ENCODE results near the gene SUGCT.

DNA sequence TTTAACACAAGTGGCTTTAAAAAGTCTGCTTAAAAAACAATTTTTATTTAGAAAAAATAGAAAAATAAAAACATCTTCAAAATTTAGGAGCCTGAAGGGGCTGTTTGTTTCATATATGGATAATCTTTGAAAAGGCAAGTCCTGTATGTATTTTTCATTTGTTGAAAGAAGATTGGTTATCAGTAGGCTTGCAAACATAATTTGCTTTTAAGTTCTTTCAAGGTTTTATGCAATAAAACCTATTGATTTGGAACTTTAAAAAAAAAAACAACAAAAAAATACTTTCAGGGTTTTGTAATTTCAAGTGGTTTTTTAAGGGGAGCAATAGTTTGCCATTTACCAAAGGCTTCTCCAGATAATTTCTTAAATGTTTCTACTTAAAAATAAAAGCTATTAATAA is 36.0 kb upstream of the SUGCT start:
- TF ChIP-seq, protein P1, sequence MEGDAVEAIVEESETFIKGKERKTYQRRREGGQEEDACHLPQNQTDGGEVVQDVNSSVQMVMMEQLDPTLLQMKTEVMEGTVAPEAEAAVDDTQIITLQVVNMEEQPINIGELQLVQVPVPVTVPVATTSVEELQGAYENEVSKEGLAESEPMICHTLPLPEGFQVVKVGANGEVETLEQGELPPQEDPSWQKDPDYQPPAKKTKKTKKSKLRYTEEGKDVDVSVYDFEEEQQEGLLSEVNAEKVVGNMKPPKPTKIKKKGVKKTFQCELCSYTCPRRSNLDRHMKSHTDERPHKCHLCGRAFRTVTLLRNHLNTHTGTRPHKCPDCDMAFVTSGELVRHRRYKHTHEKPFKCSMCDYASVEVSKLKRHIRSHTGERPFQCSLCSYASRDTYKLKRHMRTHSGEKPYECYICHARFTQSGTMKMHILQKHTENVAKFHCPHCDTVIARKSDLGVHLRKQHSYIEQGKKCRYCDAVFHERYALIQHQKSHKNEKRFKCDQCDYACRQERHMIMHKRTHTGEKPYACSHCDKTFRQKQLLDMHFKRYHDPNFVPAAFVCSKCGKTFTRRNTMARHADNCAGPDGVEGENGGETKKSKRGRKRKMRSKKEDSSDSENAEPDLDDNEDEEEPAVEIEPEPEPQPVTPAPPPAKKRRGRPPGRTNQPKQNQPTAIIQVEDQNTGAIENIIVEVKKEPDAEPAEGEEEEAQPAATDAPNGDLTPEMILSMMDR (IDR thresholded peaks at IDR 0.05; ENCODE audit: low read length) = no peak
- no peak for TF ChIP-seq EZH2phosphoT487 (IDR thresholded peaks at IDR 0.05; ENCODE audit: low read length)
- no peak for TF ChIP-seq EZH2 (optimal IDR thresholded peaks at IDR 0.05; ENCODE audit: low read depth, low read length)
